ENCODE measurements around the gene EPB41L2.

DNA sequence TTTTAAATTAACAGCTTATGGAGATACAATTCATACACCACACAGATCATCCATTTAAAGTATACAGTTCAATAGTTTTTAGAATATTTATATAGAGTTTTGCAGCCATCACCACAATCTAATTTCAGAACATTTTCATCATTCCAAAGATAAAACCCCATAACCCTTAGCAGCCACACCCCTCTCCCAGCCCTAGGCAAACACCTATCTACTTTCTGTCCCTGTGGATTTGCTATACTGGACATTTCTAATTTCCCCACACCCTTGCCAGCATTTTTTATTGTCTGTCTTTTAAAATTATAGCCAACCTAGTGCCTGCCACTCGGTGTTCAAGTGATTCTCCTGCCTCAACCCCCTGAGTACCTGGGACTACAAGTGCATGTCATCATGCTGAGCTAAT lies 49.2 kb upstream of the EPB41L2 start:
- TF ChIP-seq, protein P1, sequence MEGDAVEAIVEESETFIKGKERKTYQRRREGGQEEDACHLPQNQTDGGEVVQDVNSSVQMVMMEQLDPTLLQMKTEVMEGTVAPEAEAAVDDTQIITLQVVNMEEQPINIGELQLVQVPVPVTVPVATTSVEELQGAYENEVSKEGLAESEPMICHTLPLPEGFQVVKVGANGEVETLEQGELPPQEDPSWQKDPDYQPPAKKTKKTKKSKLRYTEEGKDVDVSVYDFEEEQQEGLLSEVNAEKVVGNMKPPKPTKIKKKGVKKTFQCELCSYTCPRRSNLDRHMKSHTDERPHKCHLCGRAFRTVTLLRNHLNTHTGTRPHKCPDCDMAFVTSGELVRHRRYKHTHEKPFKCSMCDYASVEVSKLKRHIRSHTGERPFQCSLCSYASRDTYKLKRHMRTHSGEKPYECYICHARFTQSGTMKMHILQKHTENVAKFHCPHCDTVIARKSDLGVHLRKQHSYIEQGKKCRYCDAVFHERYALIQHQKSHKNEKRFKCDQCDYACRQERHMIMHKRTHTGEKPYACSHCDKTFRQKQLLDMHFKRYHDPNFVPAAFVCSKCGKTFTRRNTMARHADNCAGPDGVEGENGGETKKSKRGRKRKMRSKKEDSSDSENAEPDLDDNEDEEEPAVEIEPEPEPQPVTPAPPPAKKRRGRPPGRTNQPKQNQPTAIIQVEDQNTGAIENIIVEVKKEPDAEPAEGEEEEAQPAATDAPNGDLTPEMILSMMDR (IDR thresholded peaks at IDR 0.05; ENCODE audit: low read depth, low read length), result no peak
- no peak for TF ChIP-seq EZH2phosphoT487 (IDR thresholded peaks at IDR 0.05; ENCODE audit: low read depth)
